Mesenchymal stem cell (in vitro differentiated cells and primary cell): ENCODE data around the gene NOL4L.

Experiments
- DNase-seq: peaks from one replicate; pipeline ENCODE4 v3.0.0-alpha.2; 2013
- H2AFZ ChIP-seq: one replicate; pipeline ENCODE4 v1.6.1; 2013; ENCODE audit warnings: low read depth, mild to moderate bottlenecking, control low read depth, inconsistent platforms, low read length, moderate library complexity
- H2AK5ac ChIP-seq: 2 replicates; pipeline ENCODE4 v1.6.1; 2013; ENCODE audit warnings: low read length, moderate library complexity, mild to moderate bottlenecking, inconsistent platforms; ENCODE audit not compliant: severe bottlenecking
- H2BK120ac ChIP-seq: one replicate; pipeline ENCODE4 v1.6.1; 2013; ENCODE audit warnings: low read depth, mild to moderate bottlenecking, inconsistent platforms, low read length, moderate library complexity
- H2BK12ac ChIP-seq, 2 experiments: one replicate each; pipeline ENCODE4 v1.6.1; 2013; ENCODE audit warnings: inconsistent platforms in 2 of 2, low read length in 2 of 2, mild to moderate bottlenecking in 2 of 2, moderate library complexity in 2 of 2, control low read depth in 1 of 2
- H2BK15ac ChIP-seq: one replicate; pipeline ENCODE4 v1.6.1; 2013; ENCODE audit warnings: mild to moderate bottlenecking, low read depth, inconsistent platforms; ENCODE audit not compliant: poor library complexity, severe bottlenecking
- H2BK5ac ChIP-seq: 2 replicates; pipeline ENCODE4 v1.6.1; 2013; ENCODE audit warnings: low read depth, mild to moderate bottlenecking, low read length, control low read depth, inconsistent platforms; ENCODE audit not compliant: poor library complexity, severe bottlenecking
- H3K14ac ChIP-seq, 2 experiments: one replicate each; pipeline ENCODE4 v1.6.1; 2013; ENCODE audit warnings: inconsistent platforms in 2 of 2, low read length in 2 of 2, control low read depth in 1 of 2, mild to moderate bottlenecking in 1 of 2, moderate library complexity in 1 of 2
- H3K18ac ChIP-seq, 2 experiments: one replicate each; pipeline ENCODE4 v1.6.1; 2013; ENCODE audit warnings: inconsistent platforms in 2 of 2, low read length in 2 of 2, control low read depth in 1 of 2, low read depth in 1 of 2, mild to moderate bottlenecking in 1 of 2
- H3K23ac ChIP-seq, 2 experiments: one replicate each; pipeline ENCODE4 v1.6.1; 2013; ENCODE audit warnings: inconsistent platforms in 2 of 2, low read length in 2 of 2, mild to moderate bottlenecking in 2 of 2, moderate library complexity in 2 of 2, control low read depth in 1 of 2
- H3K27ac ChIP-seq: 2 replicates; pipeline ENCODE4 v1.5.1; 2013; ENCODE audit warnings: mild to moderate bottlenecking, moderate library complexity, low read length, control low read depth, inconsistent platforms; ENCODE audit not compliant: poor library complexity, severe bottlenecking
- H3K27me3 ChIP-seq, 2 experiments: 2 replicates each; pipeline versions ENCODE4 v1.6.1 to v1.7.0; 2013; ENCODE audit warnings: low read length in 2 of 2, mild to moderate bottlenecking in 2 of 2, moderate library complexity in 2 of 2, control low read depth in 1 of 2, inconsistent platforms in 1 of 2; ENCODE audit not compliant: control insufficient read depth in 1 of 2, insufficient read depth in 1 of 2
- H3K36me3 ChIP-seq, 2 experiments: 2 replicates each; pipeline versions ENCODE4 v1.6.1 to v1.7.0; 2013; ENCODE audit warnings: low read length in 2 of 2, control low read depth in 1 of 2, inconsistent platforms in 1 of 2, low read depth in 1 of 2, mild to moderate bottlenecking in 1 of 2; ENCODE audit not compliant: insufficient read depth in 2 of 2, control insufficient read depth in 1 of 2
- H3K4ac ChIP-seq, 2 experiments: one replicate each; pipeline ENCODE4 v1.6.1; 2013; ENCODE audit warnings: inconsistent platforms in 2 of 2, low read length in 2 of 2, mild to moderate bottlenecking in 2 of 2, moderate library complexity in 2 of 2, control low read depth in 1 of 2, low read depth in 1 of 2
- H3K4me1 ChIP-seq: 2 replicates; pipeline ENCODE4 v1.6.1; 2013; ENCODE audit warnings: low read depth, low read length, control low read depth; ENCODE audit not compliant: control insufficient read depth, insufficient read depth
- H3K4me2 ChIP-seq: 2 replicates; pipeline ENCODE4 v1.6.1; 2013; ENCODE audit warnings: low read length, mild to moderate bottlenecking, inconsistent platforms; ENCODE audit not compliant: poor library complexity, severe bottlenecking
- H3K4me3 ChIP-seq, 2 experiments: 2 replicates each; pipeline versions ENCODE4 v1.5.1 to v1.7.0; 2013; ENCODE audit warnings: low read length in 2 of 2, mild to moderate bottlenecking in 2 of 2, control low read depth in 1 of 2, low read depth in 1 of 2; ENCODE audit not compliant: insufficient read depth in 1 of 2
- H3K79me1 ChIP-seq: replicated peaks from 2 replicates; pipeline ENCODE4 v1.6.1; 2013; ENCODE audit warnings: mild to moderate bottlenecking, control low read depth, low read length, inconsistent platforms; ENCODE audit not compliant: poor library complexity, severe bottlenecking
- H3K9ac ChIP-seq: 2 replicates; pipeline ENCODE4 v1.7.0; 2013; ENCODE audit warnings: mild to moderate bottlenecking, low read length, moderate library complexity
- H3K9me3 ChIP-seq: 2 replicates; pipeline ENCODE4 v1.7.0; 2013; ENCODE audit warnings: mild to moderate bottlenecking, low read length; ENCODE audit not compliant: control insufficient read depth
- H4K8ac ChIP-seq: one replicate; pipeline ENCODE4 v1.6.1; 2013; ENCODE audit warnings: inconsistent platforms, mild to moderate bottlenecking, low read length, moderate library complexity
- H4K91ac ChIP-seq: one replicate; pipeline ENCODE4 v1.6.1; 2013; ENCODE audit warnings: mild to moderate bottlenecking, low read length, inconsistent platforms
- WGBS: methylation state at CpG from one replicate; pipeline ENCODE4 v1.1.7; 2013; ENCODE audit warnings: mixed read lengths; 5-methylcytosine and 5-hydroxymethylcytosine counted together

Gene NOL4L

DNA sequence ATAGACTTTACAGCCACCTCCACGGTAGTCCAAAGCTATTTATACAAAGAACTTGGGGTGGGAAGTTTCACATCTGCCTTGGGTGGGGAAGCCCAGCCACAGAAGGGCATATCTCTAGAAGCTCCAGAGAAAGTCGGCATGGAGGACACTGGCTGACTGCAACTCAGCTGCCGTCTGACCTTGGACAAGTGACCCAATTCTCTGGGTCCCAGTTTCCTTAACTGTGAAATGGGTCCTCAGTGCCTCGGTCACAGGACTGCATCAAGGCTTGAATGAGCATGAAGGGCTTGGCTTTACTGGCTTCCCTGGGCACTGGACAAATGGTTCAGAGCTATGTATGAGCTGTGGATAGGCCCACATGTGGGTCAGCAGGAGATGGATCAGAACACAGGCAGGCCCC is 58.6 kb downstream of the NOL4L start:
- Histone ChIP-seq H3K27me3 (peaks cover 12 to 30% of the 10 kb centered on the region in 2 experiments), H3K9me3 (no peaks in the 10 kb centered on the region), H2BK15ac (no peak overlapping the region), H4K8ac (no peak overlapping the region), H3K23ac (no peak overlapping the region), H3K4me3 (no peak overlapping the region), H2BK12ac (peak overlapping the region in 1 of 2 experiments; percentile 21), H3K79me1 (no peaks in the 10 kb centered on the region), H4K91ac (no peak overlapping the region), H2AK5ac (no peak overlapping the region), H3K18ac (no peak overlapping the region), H2AFZ (no peak overlapping the region), H2BK5ac (no peak overlapping the region), H2BK120ac (no peak overlapping the region), H3K9ac (no peak overlapping the region), H3K36me3 (peaks cover 0 to 4% of the 10 kb centered on the region in 2 experiments), H3K4ac (no peak overlapping the region), H3K4me2 (no peak overlapping the region), H3K27ac (no peak overlapping the region), H3K14ac (no peak overlapping the region), H3K4me1 (peaks cover 27% of the 10 kb centered on the region)
- DNase-seq = no peak
- 71% methylated on average over 4 of the region's 4 CpGs for WGBS

DNA sequence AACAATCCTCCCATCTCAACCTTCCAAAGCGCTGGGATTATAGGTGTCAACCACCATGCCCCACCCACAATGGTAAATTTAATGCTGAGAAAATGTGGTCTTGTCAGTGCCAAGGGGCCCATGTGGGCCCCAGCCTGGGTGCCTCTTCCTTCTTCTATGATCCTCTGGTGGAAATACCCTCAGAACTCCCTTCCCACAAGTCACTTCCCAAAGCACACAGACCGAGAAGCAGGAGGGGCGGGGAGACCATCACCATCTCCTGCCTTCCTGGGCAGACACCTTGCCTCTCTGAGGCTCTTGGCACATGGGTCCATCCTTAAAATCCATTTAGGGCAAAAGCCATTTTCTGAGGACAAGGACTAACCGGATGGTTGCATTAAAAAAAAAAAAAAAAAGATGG is 59.0 kb downstream of the NOL4L start:
- H3K4me1 ChIP-seq = peaks cover 27% of the 10 kb centered on the region
- no peak overlapping the region for H4K8ac ChIP-seq
- H3K27ac ChIP-seq = no peak overlapping the region
- H2BK15ac ChIP-seq = no peak overlapping the region
- H3K9ac ChIP-seq = no peak overlapping the region
- H2BK120ac ChIP-seq = no peak overlapping the region
- H3K4me2 ChIP-seq = no peak overlapping the region
- no peak overlapping the region for H3K14ac ChIP-seq
- H2AK5ac ChIP-seq = no peak overlapping the region
- H3K9me3 ChIP-seq = no peaks in the 10 kb centered on the region
- peaks cover 0 to 4% of the 10 kb centered on the region in 2 experiments for H3K36me3 ChIP-seq
- H3K79me1 ChIP-seq = no peaks in the 10 kb centered on the region
- 96% methylated on average over 3 of the region's 4 CpGs for WGBS
- H3K23ac ChIP-seq = no peak overlapping the region
- H3K4me3 ChIP-seq = no peak overlapping the region
- H2BK5ac ChIP-seq = no peak overlapping the region
- no peak overlapping the region for H3K18ac ChIP-seq
- DNase-seq = no peak
- no peak overlapping the region for H3K4ac ChIP-seq
- no peak overlapping the region for H2AFZ ChIP-seq
- H4K91ac ChIP-seq = no peak overlapping the region
- H2BK12ac ChIP-seq = no peak overlapping the region
- peaks cover 12 to 30% of the 10 kb centered on the region in 2 experiments for H3K27me3 ChIP-seq

GRCh38 chr20:32524829-32525501 is 60.2 kb downstream of the NOL4L start:
- H3K4ac ChIP-seq = no peak overlapping the region
- H2AFZ ChIP-seq = no peak overlapping the region
- H3K9me3 ChIP-seq = no peaks in the 10 kb centered on the region
- no peak overlapping the region for H3K4me2 ChIP-seq
- no peak overlapping the region for H2AK5ac ChIP-seq
- no peak overlapping the region for H4K91ac ChIP-seq
- no peak overlapping the region for H3K27ac ChIP-seq
- no peak overlapping the region for H2BK15ac ChIP-seq
- WGBS = 93% methylated on average over 13 of the region's 13 CpGs
- H4K8ac ChIP-seq = peak overlapping the region; percentile 60
- no peak overlapping the region for H3K23ac ChIP-seq
- no peaks in the 10 kb centered on the region for H3K79me1 ChIP-seq
- H3K27me3 ChIP-seq = peaks cover 12 to 30% of the 10 kb centered on the region in 2 experiments
- H3K18ac ChIP-seq = no peak overlapping the region
- H3K4me3 ChIP-seq = no peak overlapping the region
- peaks cover 0 to 4% of the 10 kb centered on the region in 2 experiments for H3K36me3 ChIP-seq
- H3K14ac ChIP-seq = peak overlapping the region in 1 of 2 experiments; percentile 0
- peaks cover 27% of the 10 kb centered on the region for H3K4me1 ChIP-seq
- H3K9ac ChIP-seq = no peak overlapping the region
- H2BK5ac ChIP-seq = no peak overlapping the region
- H2BK120ac ChIP-seq = no peak overlapping the region
- peak overlapping the region in 1 of 2 experiments; percentile 8 for H2BK12ac ChIP-seq
- DNase-seq = no peak

- Histone ChIP-seq H3K4me1 (peaks cover 27% of the 10 kb centered on the region), H4K8ac (no peak overlapping the region), H3K18ac (no peak overlapping the region), H2BK120ac (no peak overlapping the region), H2BK12ac (no peak overlapping the region), H3K4me2 (no peak overlapping the region), H2BK5ac (no peak overlapping the region), H2AK5ac (no peak overlapping the region), H3K27ac (no peak overlapping the region), H3K23ac (no peak overlapping the region), H3K4ac (no peak overlapping the region), H2BK15ac (no peak overlapping the region), H3K14ac (no peak overlapping the region), H3K27me3 (peaks cover 9 to 22% of the 10 kb centered on the region in 2 experiments), H3K79me1 (no peaks in the 10 kb centered on the region), H3K36me3 (peaks cover 0 to 4% of the 10 kb centered on the region in 2 experiments), H2AFZ (no peak overlapping the region), H3K4me3 (no peak overlapping the region), H4K91ac (no peak overlapping the region), H3K9ac (no peak overlapping the region), H3K9me3 (no peaks in the 10 kb centered on the region)
- no peak for DNase-seq
- 71% methylated on average over 7 of the region's 7 CpGs for WGBS
Observed at GRCh38 chr20:32523613-32524213, 61.4 kb downstream of the NOL4L start.
